ENCODE results near the gene MTUS2.
"Not testable (repeated sequence)": the region's sequence is repeated elsewhere in the genome, so short reads cannot be mapped to it uniquely, and the experiment has no call there.

MTUS2 gene

GRCh38 chr13:28964052-28964451, 143.9 kb downstream of the MTUS2 start:
- DNase-seq: no peak

- no peak for DNase-seq
Measured at GRCh38 chr13:28964803-28965202, 144.7 kb downstream of the MTUS2 start.

- no peak for DNase-seq
Measured at GRCh38 chr13:28967029-28967915, 147.1 kb downstream of the MTUS2 start.

GRCh38 chr13:28976195-28976594, 156.1 kb downstream of the MTUS2 start:
- DNase-seq: no peak

GRCh38 chr13:28976636-28977035, 156.5 kb downstream of the MTUS2 start:
- DNase-seq: no peak

GRCh38 chr13:28978574-28978973, 158.4 kb downstream of the MTUS2 start:
- no peak for DNase-seq

GRCh38 chr13:28981530-28981929, 161.4 kb downstream of the MTUS2 start:
- DNase-seq: no peak

GRCh38 chr13:28983641-28984040, 163.5 kb downstream of the MTUS2 start:
- DNase-seq: no peak

- DNase-seq: no peak
Measured at GRCh38 chr13:28984326-28984725, 164.2 kb downstream of the MTUS2 start.

- no peak for DNase-seq
Measured at GRCh38 chr13:28984825-28985224, 164.7 kb downstream of the MTUS2 start.

GRCh38 chr13:28990378-28990777, 170.2 kb downstream of the MTUS2 start:
- not testable (repeated sequence) for DNase-seq

GRCh38 chr13:28991764-28992163, 171.6 kb downstream of the MTUS2 start:
- no peak for DNase-seq

GRCh38 chr13:29000826-29001225, 180.7 kb downstream of the MTUS2 start:
- no peak for DNase-seq

- DNase-seq: no peak
Measured at GRCh38 chr13:29005035-29005762, 185.1 kb downstream of the MTUS2 start.

GRCh38 chr13:29005763-29006120, 185.6 kb downstream of the MTUS2 start:
- no peak for DNase-seq

GRCh38 chr13:29006359-29006850, 186.3 kb downstream of the MTUS2 start:
- DNase-seq: no peak

GRCh38 chr13:29008296-29008695, 188.2 kb downstream of the MTUS2 start:
- DNase-seq: no peak

- DNase-seq: no peak
Measured at GRCh38 chr13:29020314-29020713, 200.2 kb downstream of the MTUS2 start.

- DNase-seq: no peak
Measured at GRCh38 chr13:29021311-29021710, 201.2 kb downstream of the MTUS2 start.

- DNase-seq: no peak
Measured at GRCh38 chr13:29021717-29022116, 201.6 kb downstream of the MTUS2 start.

GRCh38 chr13:29022410-29022809, 202.3 kb downstream of the MTUS2 start:
- DNase-seq: no peak

GRCh38 chr13:29022968-29023367, 202.8 kb downstream of the MTUS2 start:
- DNase-seq: no peak

GRCh38 chr13:29024783-29025182, 204.6 kb downstream of the MTUS2 start:
- DNase-seq: no peak

- no peak for DNase-seq
Measured at GRCh38 chr13:29028868-29029267, 208.7 kb downstream of the MTUS2 start.

Data from NCI-H1694 treated with DMSO at 0.1 percent for 48 hours (cell line).